ENCODE results near the gene HSPA12B. TPM values are rescaled to one million over a fixed set of nuclear protein-coding genes. Genes with fewer than 3 reads are reported as not detected.

The HSPA12B gene
- total and polyA plus RNA-seq, 2 of the 13 experiments (the other 11 are each of a cell fraction or from before 2014, with no cell fraction given) = 0.01 TPM; not detected in 1

- TF ChIP-seq ZBTB25 (CRISPR knock-in tag; IDR thresholded peaks at IDR 0.05) (peak; percentile 49), KAT8 (CRISPR knock-in tag; IDR thresholded peaks at IDR 0.05) (peak; percentile 64), TOPORS (CRISPR knock-in tag; IDR thresholded peaks at IDR 0.05) (peak; percentile 65), CCDC6 (CRISPR knock-in tag; IDR thresholded peaks at IDR 0.05) (no peak), IRF2 (CRISPR knock-in tag; IDR thresholded peaks at IDR 0.05) (peak; percentile 67; the same call in 1 of the 2 replicates), MXI1 (IDR thresholded peaks at IDR 0.05; ENCODE audit: borderline replicate concordance, low read depth, low read length) (peak; percentile 79; the same call in 2 of the 3 replicates), AGO1 (IDR thresholded peaks at IDR 0.05; ENCODE audit: low read depth, low read length, poor library complexity, severe bottlenecking) (peak; percentile 30), ARID5B (CRISPR knock-in tag; IDR thresholded peaks at IDR 0.05) (peak; percentile 40; the same call in 1 of the 2 replicates), ZNF839 (CRISPR knock-in tag; IDR thresholded peaks at IDR 0.05; ENCODE audit: borderline replicate concordance) (no peak), HOXD1 (CRISPR knock-in tag; IDR thresholded peaks at IDR 0.05) (peak; percentile 18; the same call in 1 of the 2 replicates), XRCC5 (optimal IDR thresholded peaks at IDR 0.05; ENCODE audit: low read length) (peak; percentile 92), ZNF260 (CRISPR knock-in tag; IDR thresholded peaks at IDR 0.05; ENCODE audit: borderline replicate concordance, low read depth) (no peak), ZNF24 (IDR thresholded peaks at IDR 0.05) (no peak), GTF2F1 (IDR thresholded peaks at IDR 0.05; ENCODE audit: low read length) (no peak), ZNF660 (CRISPR knock-in tag; IDR thresholded peaks at IDR 0.05; ENCODE audit: borderline replicate concordance, low read depth) (no peak), ZNF562 (CRISPR knock-in tag; IDR thresholded peaks at IDR 0.05; ENCODE audit: borderline replicate concordance) (no peak), ARID3A (IDR thresholded peaks at IDR 0.05; ENCODE audit: low read depth, low read length) (peak; percentile 33; the same call in 1 of the 2 replicates), ZNF20 (CRISPR knock-in tag; IDR thresholded peaks at IDR 0.05) (no peak), IRX3 (CRISPR knock-in tag; IDR thresholded peaks at IDR 0.05; ENCODE audit: borderline replicate concordance, low read depth) (no peak), PTBP1 (IDR thresholded peaks at IDR 0.05; ENCODE audit: low read depth, low read length, poor library complexity, severe bottlenecking) (no peak), HIC2 (CRISPR knock-in tag; IDR thresholded peaks at IDR 0.05; ENCODE audit: low read depth) (no peak), TAF15 (IDR thresholded peaks at IDR 0.05; ENCODE audit: low read depth, low read length, poor library complexity, severe bottlenecking) (no peak)
Observed at GRCh38 chr20:3786665-3787323, 54.3 kb downstream of the HSPA12B start, which contains the start of gene CENPB (continued).

All from HepG2 (cell line).